ENCODE results near the gene RNF4.
"Not testable (repeated sequence)": the region's sequence is repeated elsewhere in the genome, so short reads cannot be mapped to it uniquely, and the experiment has no call there.

The RNF4 gene

GRCh38 chr4:2510351-2511259, 41.7 kb downstream of the RNF4 start:
- 98% methylated on average over 12 of the region's 13 CpGs for WGBS (ENCODE audit: insufficient coverage)
- no peaks in the 10 kb centered on the region for H3K27me3 ChIP-seq (replicated peaks in 2 of 5; ENCODE audit: control insufficient read depth in 4 of 5, insufficient read depth in 5 of 5, low read length in 4 of 5)
- DNase-seq: no peak
- no peak overlapping the region for H3K27ac ChIP-seq (ENCODE audit: insufficient read depth in 1 of 2, low read depth in 1 of 2, low read length in 2 of 2, poor library complexity in 1 of 2, severe bottlenecking in 2 of 2)
- H3K9me3 ChIP-seq (ENCODE audit: control extremely low read depth in 1 of 5, control insufficient read depth in 4 of 5, insufficient read depth in 2 of 5, low read depth in 1 of 5, low read length in 4 of 5): no peaks in the 10 kb centered on the region
- POLR2A ChIA-PET: no interaction called here
- CTCF ChIA-PET: interaction anchor here (0.9 to 1.2 kb wide), 3 partner anchors 18 to 25 kb away, joined by 3 to 5 read pairs (median 4); no protein-coding TSS in a partner anchor
- no peak overlapping the region for H3K4me3 ChIP-seq (ENCODE audit: control insufficient read depth in 1 of 7, extremely low read depth in 1 of 7, insufficient read depth in 4 of 7, low read depth in 2 of 7, low read length in 6 of 7)
- peaks cover 14 to 79% (median 62%) of the 10 kb centered on the region in 4 experiments for H3K36me3 ChIP-seq (ENCODE audit: control insufficient read depth in 4 of 4, insufficient read depth in 4 of 4, low read length in 3 of 4)
- no peaks in the 10 kb centered on the region for H3K4me1 ChIP-seq (ENCODE audit: control extremely low read depth in 1 of 4, control insufficient read depth in 4 of 4, insufficient read depth in 4 of 4, low read length in 3 of 4)

GRCh38 chr4:2511645-2512131, 42.8 kb downstream of the RNF4 start:
- H3K27ac ChIP-seq (ENCODE audit: insufficient read depth in 1 of 2, low read depth in 1 of 2, low read length in 2 of 2, poor library complexity in 1 of 2, severe bottlenecking in 2 of 2): no peak overlapping the region
- ChIA-PET CTCF (interaction anchor here (0.8 to 1.7 kb wide), 2 partner anchors 9 kb away, joined by 3 to 7 read pairs; no protein-coding TSS in a partner anchor), POLR2A (no interaction called here)
- no peaks in the 10 kb centered on the region for H3K4me1 ChIP-seq (ENCODE audit: control extremely low read depth in 1 of 4, control insufficient read depth in 4 of 4, insufficient read depth in 4 of 4, low read length in 3 of 4)
- DNase-seq: no peak
- H3K27me3 ChIP-seq (replicated peaks in 2 of 5; ENCODE audit: control insufficient read depth in 4 of 5, insufficient read depth in 5 of 5, low read length in 4 of 5): no peaks in the 10 kb centered on the region
- H3K4me3 ChIP-seq (ENCODE audit: control insufficient read depth in 1 of 7, extremely low read depth in 1 of 7, insufficient read depth in 4 of 7, low read depth in 2 of 7, low read length in 6 of 7): no peak overlapping the region
- 97% methylated on average over 6 of the region's 9 CpGs for WGBS (ENCODE audit: insufficient coverage)
- H3K9me3 ChIP-seq (ENCODE audit: control extremely low read depth in 1 of 5, control insufficient read depth in 4 of 5, insufficient read depth in 2 of 5, low read depth in 1 of 5, low read length in 4 of 5): no peaks in the 10 kb centered on the region
- H3K36me3 ChIP-seq (ENCODE audit: control insufficient read depth in 4 of 4, insufficient read depth in 4 of 4, low read length in 3 of 4): peaks cover 9 to 84% (median 64%) of the 10 kb centered on the region in 4 experiments

GRCh38 chr4:2512396-2513135, 43.7 kb downstream of the RNF4 start:
- CTCF ChIA-PET: interaction anchor here (0.8 to 1.7 kb wide), 2 partner anchors 8 to 10 kb away, joined by 3 to 7 read pairs; no protein-coding TSS in a partner anchor
- no peaks in the 10 kb centered on the region for H3K9me3 ChIP-seq (ENCODE audit: control extremely low read depth in 1 of 5, control insufficient read depth in 4 of 5, insufficient read depth in 2 of 5, low read depth in 1 of 5, low read length in 4 of 5)
- no peaks in the 10 kb centered on the region for H3K27me3 ChIP-seq (replicated peaks in 2 of 5; ENCODE audit: control insufficient read depth in 4 of 5, insufficient read depth in 5 of 5, low read length in 4 of 5)
- WGBS (ENCODE audit: insufficient coverage): 96% methylated on average over 14 of the region's 15 CpGs
- no peak for DNase-seq
- H3K27ac ChIP-seq (ENCODE audit: insufficient read depth in 1 of 2, low read depth in 1 of 2, low read length in 2 of 2, poor library complexity in 1 of 2, severe bottlenecking in 2 of 2): no peak overlapping the region
- no peaks in the 10 kb centered on the region for H3K4me1 ChIP-seq (ENCODE audit: control extremely low read depth in 1 of 4, control insufficient read depth in 4 of 4, insufficient read depth in 4 of 4, low read length in 3 of 4)
- POLR2A ChIA-PET: no interaction called here
- H3K4me3 ChIP-seq (ENCODE audit: control insufficient read depth in 1 of 7, extremely low read depth in 1 of 7, insufficient read depth in 4 of 7, low read depth in 2 of 7, low read length in 6 of 7): no peak overlapping the region
- H3K36me3 ChIP-seq (ENCODE audit: control insufficient read depth in 4 of 4, insufficient read depth in 4 of 4, low read length in 3 of 4): peaks cover 8 to 78% (median 61%) of the 10 kb centered on the region in 4 experiments

DNA sequence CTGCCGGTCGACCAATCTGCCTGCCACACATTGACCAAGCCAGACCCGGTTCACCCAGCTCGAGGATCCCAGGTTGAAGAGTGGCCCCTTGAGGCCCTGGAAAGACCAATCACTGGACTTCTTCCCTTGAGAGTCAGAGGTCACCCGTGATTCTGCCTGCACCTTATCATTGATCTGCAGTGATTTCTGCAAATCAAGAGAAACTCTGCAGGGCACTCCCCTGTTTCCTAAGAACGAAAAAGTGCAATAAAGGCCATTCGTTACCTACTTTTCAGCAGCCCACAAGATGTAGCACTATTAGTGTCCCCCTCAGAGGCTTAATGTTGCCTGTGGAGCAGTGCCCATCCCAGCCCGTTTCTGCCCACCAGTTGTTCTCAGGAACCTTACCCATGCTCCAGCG, 45.3 kb downstream of the RNF4 start:
- POLR2A ChIA-PET; H3K4me3 ChIP-seq (ENCODE audit: control insufficient read depth in 1 of 7, extremely low read depth in 1 of 7, insufficient read depth in 4 of 7, low read depth in 2 of 7, low read length in 6 of 7); DNase-seq; H3K27ac ChIP-seq (ENCODE audit: insufficient read depth in 1 of 2, low read depth in 1 of 2, low read length in 2 of 2, poor library complexity in 1 of 2, severe bottlenecking in 2 of 2); H3K9me3 ChIP-seq (ENCODE audit: control extremely low read depth in 1 of 5, control insufficient read depth in 4 of 5, insufficient read depth in 2 of 5, low read depth in 1 of 5, low read length in 4 of 5); CTCF ChIA-PET; H3K27me3 ChIP-seq (replicated peaks in 2 of 5; ENCODE audit: control insufficient read depth in 4 of 5, insufficient read depth in 5 of 5, low read length in 4 of 5); H3K4me1 ChIP-seq (ENCODE audit: control extremely low read depth in 1 of 4, control insufficient read depth in 4 of 4, insufficient read depth in 4 of 4, low read length in 3 of 4): not testable (repeated sequence)
- 97% methylated on average over 5 of the region's 9 CpGs for WGBS (ENCODE audit: insufficient coverage)
- peaks cover 8 to 72% (median 52%) of the 10 kb centered on the region in 4 experiments for H3K36me3 ChIP-seq (ENCODE audit: control insufficient read depth in 4 of 4, insufficient read depth in 4 of 4, low read length in 3 of 4)

DNA sequence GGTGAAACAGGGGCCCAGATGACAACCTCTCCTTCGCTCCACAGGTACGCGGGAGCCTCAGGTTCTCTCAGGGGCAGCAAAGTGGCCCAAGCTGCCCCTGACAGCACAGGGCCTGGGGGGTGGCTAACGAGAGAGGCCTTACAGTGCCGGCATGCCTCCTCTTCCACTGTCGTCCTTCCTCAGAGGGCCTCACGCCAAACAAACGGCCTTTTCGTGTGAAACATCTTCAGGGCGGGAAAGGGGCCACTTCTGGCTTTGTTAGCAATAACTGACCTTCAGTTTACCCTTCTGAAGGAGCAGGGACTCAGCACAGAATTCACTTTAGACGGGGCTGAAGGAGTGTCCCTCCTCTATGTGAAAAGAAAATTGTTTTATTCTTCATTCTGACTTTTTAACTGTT, 46.0 kb downstream of the RNF4 start:
- H3K9me3 ChIP-seq (ENCODE audit: control extremely low read depth in 1 of 5, control insufficient read depth in 4 of 5, insufficient read depth in 2 of 5, low read depth in 1 of 5, low read length in 4 of 5); DNase-seq; POLR2A ChIA-PET; H3K27ac ChIP-seq (ENCODE audit: insufficient read depth in 1 of 2, low read depth in 1 of 2, low read length in 2 of 2, poor library complexity in 1 of 2, severe bottlenecking in 2 of 2); H3K4me1 ChIP-seq (ENCODE audit: control extremely low read depth in 1 of 4, control insufficient read depth in 4 of 4, insufficient read depth in 4 of 4, low read length in 3 of 4); H3K27me3 ChIP-seq (replicated peaks in 2 of 5; ENCODE audit: control insufficient read depth in 4 of 5, insufficient read depth in 5 of 5, low read length in 4 of 5); CTCF ChIA-PET; H3K4me3 ChIP-seq (ENCODE audit: control insufficient read depth in 1 of 7, extremely low read depth in 1 of 7, insufficient read depth in 4 of 7, low read depth in 2 of 7, low read length in 6 of 7): not testable (repeated sequence)
- 94% methylated on average over 10 of the region's 11 CpGs for WGBS (ENCODE audit: insufficient coverage)
- H3K36me3 ChIP-seq (ENCODE audit: control insufficient read depth in 4 of 4, insufficient read depth in 4 of 4, low read length in 3 of 4): peaks cover 8 to 64% (median 45%) of the 10 kb centered on the region in 4 experiments

DNA sequence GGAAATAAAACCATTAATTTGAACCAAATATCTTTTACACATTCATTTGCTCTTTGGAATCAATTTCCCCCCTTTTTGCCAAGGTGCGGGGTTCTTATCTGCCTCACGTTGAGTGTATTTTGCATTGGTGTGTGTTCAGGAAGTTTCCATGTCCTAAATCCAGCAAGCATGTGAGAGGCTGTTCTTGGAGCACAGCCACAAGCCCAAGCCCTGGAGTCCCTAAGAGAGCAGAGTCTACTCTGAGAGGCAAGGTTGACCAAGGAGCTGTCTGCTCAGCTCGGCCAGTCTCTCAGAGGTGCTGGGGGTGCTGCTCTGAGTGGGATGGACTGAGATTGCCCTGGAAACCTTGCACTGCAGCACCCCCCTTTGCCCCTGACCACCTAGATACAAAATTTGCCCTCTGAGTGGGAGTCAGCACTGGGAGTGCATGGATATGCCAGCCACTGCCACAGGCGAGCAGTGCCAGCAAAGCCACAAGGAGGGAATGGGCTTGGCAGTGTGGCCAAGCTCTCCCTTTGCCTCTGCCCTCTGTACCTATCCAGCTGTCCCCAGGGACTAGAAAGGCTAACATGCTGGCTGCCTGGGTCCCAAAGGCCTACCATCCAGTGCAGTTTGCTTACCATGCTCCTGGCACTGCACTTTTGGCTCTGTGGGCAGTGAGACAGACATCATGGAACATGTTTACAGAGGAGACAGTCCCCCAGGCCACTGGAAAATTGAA, 47.1 kb downstream of the RNF4 start:
- Histone ChIP-seq H3K27ac (ENCODE audit: insufficient read depth in 1 of 2, low read depth in 1 of 2, low read length in 2 of 2, poor library complexity in 1 of 2, severe bottlenecking in 2 of 2) (no peak overlapping the region), H3K4me3 (ENCODE audit: control insufficient read depth in 1 of 7, extremely low read depth in 1 of 7, insufficient read depth in 4 of 7, low read depth in 2 of 7, low read length in 6 of 7) (no peak overlapping the region), H3K27me3 (replicated peaks in 2 of 5; ENCODE audit: control insufficient read depth in 4 of 5, insufficient read depth in 5 of 5, low read length in 4 of 5) (no peaks in the 10 kb centered on the region), H3K36me3 (ENCODE audit: control insufficient read depth in 4 of 4, insufficient read depth in 4 of 4, low read length in 3 of 4) (peaks cover 5 to 54% (median 39%) of the 10 kb centered on the region in 4 experiments), H3K4me1 (ENCODE audit: control extremely low read depth in 1 of 4, control insufficient read depth in 4 of 4, insufficient read depth in 4 of 4, low read length in 3 of 4) (no peaks in the 10 kb centered on the region), H3K9me3 (ENCODE audit: control extremely low read depth in 1 of 5, control insufficient read depth in 4 of 5, insufficient read depth in 2 of 5, low read depth in 1 of 5, low read length in 4 of 5) (no peaks in the 10 kb centered on the region)
- CTCF ChIA-PET: no interaction called here
- POLR2A ChIA-PET: no interaction called here
- WGBS (ENCODE audit: insufficient coverage): 95% methylated on average over 2 of the region's 4 CpGs
- DNase-seq: no peak
